Measurements from ENCODE around the gene DLGAP4. TPM values are rescaled to one million over a fixed set of nuclear protein-coding genes. Genes with fewer than 3 reads are reported as not detected.

The DLGAP4 gene
- total RNA-seq, 1 experiment from 2014 or later: 59.9 TPM

- H3K9me3 ChIP-seq (ENCODE audit: low read depth, low read length, poor library complexity, severe bottlenecking): no peaks in the 10 kb centered on the region
- TF ChIP-seq, protein P1, sequence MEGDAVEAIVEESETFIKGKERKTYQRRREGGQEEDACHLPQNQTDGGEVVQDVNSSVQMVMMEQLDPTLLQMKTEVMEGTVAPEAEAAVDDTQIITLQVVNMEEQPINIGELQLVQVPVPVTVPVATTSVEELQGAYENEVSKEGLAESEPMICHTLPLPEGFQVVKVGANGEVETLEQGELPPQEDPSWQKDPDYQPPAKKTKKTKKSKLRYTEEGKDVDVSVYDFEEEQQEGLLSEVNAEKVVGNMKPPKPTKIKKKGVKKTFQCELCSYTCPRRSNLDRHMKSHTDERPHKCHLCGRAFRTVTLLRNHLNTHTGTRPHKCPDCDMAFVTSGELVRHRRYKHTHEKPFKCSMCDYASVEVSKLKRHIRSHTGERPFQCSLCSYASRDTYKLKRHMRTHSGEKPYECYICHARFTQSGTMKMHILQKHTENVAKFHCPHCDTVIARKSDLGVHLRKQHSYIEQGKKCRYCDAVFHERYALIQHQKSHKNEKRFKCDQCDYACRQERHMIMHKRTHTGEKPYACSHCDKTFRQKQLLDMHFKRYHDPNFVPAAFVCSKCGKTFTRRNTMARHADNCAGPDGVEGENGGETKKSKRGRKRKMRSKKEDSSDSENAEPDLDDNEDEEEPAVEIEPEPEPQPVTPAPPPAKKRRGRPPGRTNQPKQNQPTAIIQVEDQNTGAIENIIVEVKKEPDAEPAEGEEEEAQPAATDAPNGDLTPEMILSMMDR (conservative IDR thresholded peaks at IDR 0.05; ENCODE audit: low read depth, low read length): no peak
- no peaks in the 10 kb centered on the region for H3K27me3 ChIP-seq (replicated peaks; ENCODE audit: insufficient read depth, low read depth, low read length, poor library complexity)
- H3K27ac ChIP-seq (ENCODE audit: low read depth, low read length, poor library complexity, severe bottlenecking): no peak overlapping the region
- ChIA-PET CTCF (interaction anchor here (0.6 kb wide), 1 partner anchor 45 kb away, joined by 3 read pairs; no protein-coding TSS in a partner anchor), POLR2A (ENCODE audit: low non-redundant PET) (no interaction called here)
- DNase-seq (ENCODE audit: low spot score): no peak
- no peaks in the 10 kb centered on the region for H3K36me3 ChIP-seq (ENCODE audit: insufficient read depth, low read length, poor library complexity, severe bottlenecking)
- peaks cover 5% of the 10 kb centered on the region for H3K4me1 ChIP-seq (ENCODE audit: insufficient read depth, low read length, poor library complexity, severe bottlenecking)
- H3K4me3 ChIP-seq (ENCODE audit: low read depth, low read length, poor library complexity, severe bottlenecking): no peak overlapping the region
- intact Hi-C loops (cut with micrococcal nuclease; ENCODE audit: unreplicated experiment): no loop called here
- no TSS peak for BruUV-seq (replicated peaks)
Measured at GRCh38 chr20:36547186-36548005, 241.3 kb downstream of the DLGAP4 start.

DNA sequence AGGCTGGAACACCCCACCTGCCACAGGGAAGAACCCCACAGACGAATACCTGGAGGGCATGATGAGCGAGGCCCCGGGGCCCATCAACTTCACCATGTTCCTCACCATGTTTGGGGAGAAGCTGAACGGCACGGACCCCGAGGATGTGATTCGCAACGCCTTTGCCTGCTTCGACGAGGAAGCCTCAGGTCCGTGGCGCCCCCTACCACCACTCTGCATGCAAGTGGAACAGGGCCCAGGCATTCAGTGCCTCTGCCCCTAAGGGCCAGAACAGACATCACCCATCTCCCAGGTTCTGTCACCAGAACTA is 241.8 kb downstream of the DLGAP4 start:
- peak; percentile 47 for DNase-seq (ENCODE audit: low spot score)
- Histone ChIP-seq H3K4me1 (ENCODE audit: insufficient read depth, low read length, poor library complexity, severe bottlenecking) (peaks cover 5% of the 10 kb centered on the region), H3K36me3 (ENCODE audit: insufficient read depth, low read length, poor library complexity, severe bottlenecking) (no peaks in the 10 kb centered on the region), H3K9me3 (ENCODE audit: low read depth, low read length, poor library complexity, severe bottlenecking) (no peaks in the 10 kb centered on the region), H3K27ac (ENCODE audit: low read depth, low read length, poor library complexity, severe bottlenecking) (no peak overlapping the region), H3K27me3 (replicated peaks; ENCODE audit: insufficient read depth, low read depth, low read length, poor library complexity) (no peaks in the 10 kb centered on the region), H3K4me3 (ENCODE audit: low read depth, low read length, poor library complexity, severe bottlenecking) (no peak overlapping the region)
- ChIA-PET CTCF (interaction anchor here (0.6 kb wide), 3 partner anchors 9 to 73 kb away, joined by 3 to 8 read pairs (median 4); no protein-coding TSS in a partner anchor), POLR2A (ENCODE audit: low non-redundant PET) (no interaction called here)
- BruUV-seq (replicated peaks): no TSS peak
- TF ChIP-seq, protein P1 (conservative IDR thresholded peaks at IDR 0.05; ENCODE audit: low read depth, low read length): peak; percentile 60
- TF ChIP-seq EZH2 (IDR thresholded peaks at IDR 0.05; ENCODE audit: borderline replicate concordance, low read depth, low read length, poor library complexity, severe bottlenecking): no peak
- intact Hi-C loops (cut with micrococcal nuclease; ENCODE audit: unreplicated experiment): no loop called here

DNA sequence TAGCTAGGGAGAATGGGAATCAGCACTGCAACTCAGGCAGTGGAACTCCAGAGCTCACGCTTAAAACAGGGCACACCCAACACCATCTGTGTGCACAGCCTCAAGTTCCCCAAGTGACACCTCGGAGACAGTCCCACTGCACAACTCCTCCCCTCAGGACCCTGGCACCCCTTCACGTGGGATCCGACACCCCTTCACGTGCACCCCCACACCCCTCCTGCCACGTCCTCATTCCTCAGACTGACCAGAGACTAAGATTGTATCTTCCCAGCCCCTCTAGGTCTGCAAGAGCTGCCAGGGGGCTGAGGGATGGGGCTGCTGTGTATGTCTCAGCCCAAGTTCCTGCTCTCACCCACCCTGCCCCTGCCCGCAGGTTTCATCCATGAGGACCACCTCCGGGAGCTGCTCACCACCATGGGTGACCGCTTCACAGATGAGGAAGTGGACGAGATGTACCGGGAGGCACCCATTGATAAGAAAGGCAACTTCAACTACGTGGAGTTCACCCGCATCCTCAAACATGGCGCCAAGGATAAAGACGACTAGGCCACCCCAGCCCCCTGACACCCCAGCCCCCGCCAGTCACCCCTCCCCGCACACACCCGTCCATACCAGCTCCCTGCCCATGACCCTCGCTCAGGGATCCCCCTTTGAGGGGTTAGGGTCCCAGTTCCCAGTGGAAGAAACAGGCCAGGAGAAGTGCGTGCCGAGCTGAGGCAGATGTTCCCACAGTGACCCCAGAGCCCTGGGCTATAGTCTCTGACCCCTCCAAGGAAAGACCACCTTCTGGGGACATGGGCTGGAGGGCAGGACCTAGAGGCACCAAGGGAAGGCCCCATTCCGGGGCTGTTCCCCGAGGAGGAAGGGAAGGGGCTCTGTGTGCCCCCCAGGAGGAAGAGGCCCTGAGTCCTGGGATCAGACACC is 242.8 kb downstream of the DLGAP4 start:
- ChIA-PET POLR2A (ENCODE audit: low non-redundant PET) (no interaction called here), CTCF (no interaction called here)
- no peak for TF ChIP-seq EZH2 (IDR thresholded peaks at IDR 0.05; ENCODE audit: borderline replicate concordance, low read depth, low read length, poor library complexity, severe bottlenecking)
- TF ChIP-seq, protein P1 (conservative IDR thresholded peaks at IDR 0.05; ENCODE audit: low read depth, low read length): no peak
- no peaks in the 10 kb centered on the region for H3K36me3 ChIP-seq (ENCODE audit: insufficient read depth, low read length, poor library complexity, severe bottlenecking)
- H3K27ac ChIP-seq (ENCODE audit: low read depth, low read length, poor library complexity, severe bottlenecking): no peak overlapping the region
- no peaks in the 10 kb centered on the region for H3K9me3 ChIP-seq (ENCODE audit: low read depth, low read length, poor library complexity, severe bottlenecking)
- H3K4me1 ChIP-seq (ENCODE audit: insufficient read depth, low read length, poor library complexity, severe bottlenecking): peaks cover 3% of the 10 kb centered on the region
- H3K27me3 ChIP-seq (replicated peaks; ENCODE audit: insufficient read depth, low read depth, low read length, poor library complexity): no peaks in the 10 kb centered on the region
- DNase-seq (ENCODE audit: low spot score): no peak
- H3K4me3 ChIP-seq (ENCODE audit: low read depth, low read length, poor library complexity, severe bottlenecking): no peak overlapping the region
- BruUV-seq (replicated peaks): no TSS peak
- intact Hi-C loops (cut with micrococcal nuclease; ENCODE audit: unreplicated experiment): no loop called here

All from A673 (cell line).